ENCODE data around the gene AP4E1.

- no peak for TF ChIP-seq POLR2AphosphoS5 (IDR thresholded peaks at IDR 0.05; ENCODE audit: low read depth, low read length)
- TF ChIP-seq, protein P1, sequence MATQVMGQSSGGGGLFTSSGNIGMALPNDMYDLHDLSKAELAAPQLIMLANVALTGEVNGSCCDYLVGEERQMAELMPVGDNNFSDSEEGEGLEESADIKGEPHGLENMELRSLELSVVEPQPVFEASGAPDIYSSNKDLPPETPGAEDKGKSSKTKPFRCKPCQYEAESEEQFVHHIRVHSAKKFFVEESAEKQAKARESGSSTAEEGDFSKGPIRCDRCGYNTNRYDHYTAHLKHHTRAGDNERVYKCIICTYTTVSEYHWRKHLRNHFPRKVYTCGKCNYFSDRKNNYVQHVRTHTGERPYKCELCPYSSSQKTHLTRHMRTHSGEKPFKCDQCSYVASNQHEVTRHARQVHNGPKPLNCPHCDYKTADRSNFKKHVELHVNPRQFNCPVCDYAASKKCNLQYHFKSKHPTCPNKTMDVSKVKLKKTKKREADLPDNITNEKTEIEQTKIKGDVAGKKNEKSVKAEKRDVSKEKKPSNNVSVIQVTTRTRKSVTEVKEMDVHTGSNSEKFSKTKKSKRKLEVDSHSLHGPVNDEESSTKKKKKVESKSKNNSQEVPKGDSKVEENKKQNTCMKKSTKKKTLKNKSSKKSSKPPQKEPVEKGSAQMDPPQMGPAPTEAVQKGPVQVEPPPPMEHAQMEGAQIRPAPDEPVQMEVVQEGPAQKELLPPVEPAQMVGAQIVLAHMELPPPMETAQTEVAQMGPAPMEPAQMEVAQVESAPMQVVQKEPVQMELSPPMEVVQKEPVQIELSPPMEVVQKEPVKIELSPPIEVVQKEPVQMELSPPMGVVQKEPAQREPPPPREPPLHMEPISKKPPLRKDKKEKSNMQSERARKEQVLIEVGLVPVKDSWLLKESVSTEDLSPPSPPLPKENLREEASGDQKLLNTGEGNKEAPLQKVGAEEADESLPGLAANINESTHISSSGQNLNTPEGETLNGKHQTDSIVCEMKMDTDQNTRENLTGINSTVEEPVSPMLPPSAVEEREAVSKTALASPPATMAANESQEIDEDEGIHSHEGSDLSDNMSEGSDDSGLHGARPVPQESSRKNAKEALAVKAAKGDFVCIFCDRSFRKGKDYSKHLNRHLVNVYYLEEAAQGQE (IDR thresholded peaks at IDR 0.05; ENCODE audit: insufficient read depth in 1 of 2, low read depth in 2 of 2, low read length in 2 of 2): no peak
- TF ChIP-seq SIN3A (IDR thresholded peaks at IDR 0.05; ENCODE audit: borderline replicate concordance, insufficient read depth, low read length): no peak
Measured at GRCh38 chr15:50959717-50960116, 51.2 kb downstream of the AP4E1 start.
